GM23248 (cell line): Measurements from ENCODE around the gene DMRTC2.

Experiments
- EZH2 ChIP-seq: fragments of 200-600 bp; sonication (generic); IDR thresholded peaks from 2 replicates; pipeline ENCODE4 v1.6.1; 2018; ENCODE audit warnings: antibody characterized with exemption, mild to moderate bottlenecking; ENCODE audit not compliant: insufficient read depth, poor library complexity, severe bottlenecking
- EZH2phosphoT487 ChIP-seq: fragments of 200-600 bp; sonication (generic); IDR thresholded peaks from 2 replicates; pipeline ENCODE4 v1.6.1; 2018; ENCODE audit warnings: antibody characterized with exemption, moderate library complexity, mild to moderate bottlenecking, low read depth; ENCODE audit not compliant: insufficient read depth

- no peak for TF ChIP-seq EZH2
- no peak for TF ChIP-seq EZH2phosphoT487
Observed at GRCh38 chr19:41815301-41815700, 29.5 kb upstream of the DMRTC2 start.
